ENCODE data around the gene HUWE1.

HUWE1 gene

DNA sequence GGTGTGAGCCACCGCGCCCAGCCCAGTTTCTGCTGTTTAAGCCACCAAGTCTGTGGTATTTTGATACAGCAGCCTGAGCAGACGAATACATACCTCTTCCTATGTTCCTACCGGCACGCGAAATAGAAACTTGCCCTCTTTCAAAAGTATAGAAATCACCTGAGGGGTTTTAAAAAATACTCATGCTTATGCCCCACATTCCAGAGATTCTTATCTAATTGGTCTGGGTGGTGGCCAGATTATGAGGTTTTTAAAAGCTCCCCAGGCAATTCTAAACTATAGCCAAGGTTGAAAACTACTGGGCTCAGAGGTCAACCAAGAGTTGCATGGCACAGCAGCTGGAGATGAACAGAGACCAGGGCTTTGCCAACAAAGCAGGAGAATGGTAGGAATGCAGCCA, 24.9 kb upstream of the HUWE1 start:
- TF ChIP-seq ZFX (IDR thresholded peaks at IDR 0.05): no peak
- TF ChIP-seq, protein P1, sequence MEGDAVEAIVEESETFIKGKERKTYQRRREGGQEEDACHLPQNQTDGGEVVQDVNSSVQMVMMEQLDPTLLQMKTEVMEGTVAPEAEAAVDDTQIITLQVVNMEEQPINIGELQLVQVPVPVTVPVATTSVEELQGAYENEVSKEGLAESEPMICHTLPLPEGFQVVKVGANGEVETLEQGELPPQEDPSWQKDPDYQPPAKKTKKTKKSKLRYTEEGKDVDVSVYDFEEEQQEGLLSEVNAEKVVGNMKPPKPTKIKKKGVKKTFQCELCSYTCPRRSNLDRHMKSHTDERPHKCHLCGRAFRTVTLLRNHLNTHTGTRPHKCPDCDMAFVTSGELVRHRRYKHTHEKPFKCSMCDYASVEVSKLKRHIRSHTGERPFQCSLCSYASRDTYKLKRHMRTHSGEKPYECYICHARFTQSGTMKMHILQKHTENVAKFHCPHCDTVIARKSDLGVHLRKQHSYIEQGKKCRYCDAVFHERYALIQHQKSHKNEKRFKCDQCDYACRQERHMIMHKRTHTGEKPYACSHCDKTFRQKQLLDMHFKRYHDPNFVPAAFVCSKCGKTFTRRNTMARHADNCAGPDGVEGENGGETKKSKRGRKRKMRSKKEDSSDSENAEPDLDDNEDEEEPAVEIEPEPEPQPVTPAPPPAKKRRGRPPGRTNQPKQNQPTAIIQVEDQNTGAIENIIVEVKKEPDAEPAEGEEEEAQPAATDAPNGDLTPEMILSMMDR (conservative IDR thresholded peaks at IDR 0.05): no peak
- H3K27ac ChIP-seq: no peak overlapping the region

DNA sequence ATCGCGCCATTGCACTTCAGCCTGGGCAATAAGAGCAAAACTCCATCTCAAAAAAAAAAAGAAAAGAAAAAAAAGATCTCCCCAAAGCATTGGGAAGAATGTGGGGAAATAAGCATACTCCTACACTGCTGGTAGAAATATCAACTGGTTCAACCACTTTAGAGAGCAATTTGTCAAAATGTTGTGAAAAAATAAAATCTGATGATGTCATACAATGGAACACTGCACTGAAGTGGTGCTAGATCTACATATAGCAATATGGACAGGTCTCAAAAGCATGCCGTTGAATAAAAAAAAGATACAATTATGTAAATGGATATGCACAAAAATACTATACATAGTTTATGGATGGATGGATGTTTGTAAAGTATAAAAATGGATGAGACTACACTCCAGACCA, 18.3 kb upstream of the HUWE1 start:
- H3K27ac ChIP-seq: no peak overlapping the region
- TF ChIP-seq, protein P1 (conservative IDR thresholded peaks at IDR 0.05): no peak
- TF ChIP-seq ZFX (IDR thresholded peaks at IDR 0.05): no peak

DNA sequence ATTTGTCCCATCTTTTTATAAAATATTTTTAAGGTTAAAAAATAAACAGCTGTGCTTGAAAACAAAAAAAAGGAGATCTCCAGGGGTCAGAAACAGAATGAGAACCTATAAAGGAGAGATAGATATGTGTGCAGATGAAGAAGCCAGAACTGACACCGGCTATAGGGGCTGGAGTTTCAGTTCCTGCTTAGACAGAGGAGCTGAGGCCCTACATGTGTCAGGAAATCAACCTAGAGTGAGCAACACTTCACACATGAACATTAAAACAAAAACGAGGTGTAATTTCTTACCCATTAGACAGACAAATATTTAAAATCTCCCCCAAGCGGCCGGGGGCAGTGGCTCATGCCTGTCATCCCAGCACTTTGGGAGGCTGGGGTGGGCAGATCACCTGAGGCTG, 17.8 kb upstream of the HUWE1 start:
- no peak overlapping the region for H3K27ac ChIP-seq
- TF ChIP-seq, protein P1 (conservative IDR thresholded peaks at IDR 0.05): no peak
- no peak for TF ChIP-seq ZFX (IDR thresholded peaks at IDR 0.05)

DNA sequence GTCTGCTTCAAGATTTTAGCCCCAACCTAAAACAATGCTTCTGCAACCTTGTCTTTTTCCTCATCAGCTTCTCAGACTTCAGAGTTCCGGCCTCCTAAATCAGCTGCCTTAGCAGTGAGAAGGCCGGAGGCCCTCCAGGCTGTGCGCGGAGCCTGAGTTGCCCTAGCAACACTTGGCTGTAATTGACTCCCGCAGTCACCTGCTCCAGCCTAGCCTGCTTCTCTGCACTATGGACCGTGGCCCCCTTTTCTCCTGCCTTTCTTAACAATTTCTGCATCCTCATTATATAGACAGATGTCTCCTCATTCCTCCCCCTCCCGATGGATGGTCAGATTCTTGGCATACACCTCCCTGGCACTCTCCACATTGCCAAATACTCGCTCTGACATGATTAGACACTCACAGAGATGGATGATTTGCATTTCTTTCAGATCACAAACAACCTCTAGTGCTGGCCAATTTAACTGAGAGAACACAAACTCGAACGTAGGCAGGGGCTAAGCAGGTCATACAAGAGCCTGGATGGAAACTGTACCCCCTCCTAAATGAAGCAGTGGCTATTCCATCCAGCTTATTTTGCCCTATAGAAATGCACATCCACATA, 9.5 kb upstream of the HUWE1 start:
- no peak for TF ChIP-seq ZFX (IDR thresholded peaks at IDR 0.05)
- TF ChIP-seq, protein P1 (conservative IDR thresholded peaks at IDR 0.05): no peak
- H3K27ac ChIP-seq: no peak overlapping the region

DNA sequence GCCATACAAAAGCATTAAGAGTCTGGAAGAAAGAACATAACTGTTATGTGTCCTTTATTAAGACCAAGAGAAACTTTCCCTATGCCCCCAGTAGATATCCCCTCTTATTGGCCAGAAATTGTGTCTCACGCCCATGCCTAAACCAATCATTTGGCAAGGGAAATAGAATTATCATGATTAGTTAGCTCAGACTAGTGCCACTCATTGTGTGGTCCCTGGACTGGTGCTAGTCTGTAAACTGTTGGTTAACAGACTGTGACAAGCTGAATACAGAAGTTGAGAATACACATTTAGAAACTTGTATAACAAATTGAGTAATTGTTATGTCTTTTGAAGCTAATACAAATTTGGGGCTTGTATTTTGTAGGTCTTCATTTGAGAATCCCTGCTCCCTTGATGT, 8.1 kb upstream of the HUWE1 start:
- H3K27ac ChIP-seq: no peak overlapping the region
- no peak for TF ChIP-seq ZFX (IDR thresholded peaks at IDR 0.05)
- TF ChIP-seq, protein P1 (conservative IDR thresholded peaks at IDR 0.05): no peak

DNA sequence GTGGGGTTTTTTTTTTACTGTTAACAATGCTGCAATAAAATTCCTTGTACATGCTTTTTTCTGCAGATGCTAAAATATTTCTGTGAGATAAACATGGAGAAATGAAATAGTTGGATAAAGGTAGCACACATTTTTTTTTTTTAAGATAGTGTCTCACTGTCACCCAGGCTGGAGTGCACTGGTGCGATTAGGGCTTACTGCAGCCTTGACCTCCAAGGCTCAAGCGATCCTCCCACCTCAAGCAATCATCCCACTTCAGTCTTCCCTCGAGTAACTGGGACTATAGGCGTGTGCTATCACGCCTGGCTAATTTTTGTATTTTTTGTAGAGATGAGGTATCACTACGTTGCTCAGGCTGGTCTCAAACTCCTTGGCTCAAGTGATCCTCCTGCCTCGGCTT, 1.8 kb upstream of the HUWE1 start:
- TF ChIP-seq ZFX (IDR thresholded peaks at IDR 0.05): no peak
- TF ChIP-seq, protein P1 (conservative IDR thresholded peaks at IDR 0.05): no peak

DNA sequence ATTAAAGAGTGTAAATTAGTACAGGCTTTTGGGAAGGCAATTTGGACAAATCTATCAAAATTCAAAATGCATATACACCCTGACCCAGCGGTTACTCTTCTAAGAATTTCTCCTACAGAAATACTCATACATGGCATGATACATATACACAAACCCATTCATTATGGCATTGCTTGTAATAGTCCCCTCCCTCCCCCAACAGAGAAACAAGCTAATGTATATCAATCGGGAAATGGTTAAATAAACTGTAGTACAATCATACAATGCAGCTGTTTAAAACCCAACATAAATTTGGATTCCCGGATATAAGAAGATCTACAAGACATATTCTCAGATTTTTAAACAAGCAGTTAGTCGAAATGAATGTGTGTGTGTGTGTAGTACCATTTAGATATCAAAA, 808 bp downstream of the HUWE1 start:
- peak overlapping the region; percentile 92 for H3K27ac ChIP-seq
- TF ChIP-seq ZFX (IDR thresholded peaks at IDR 0.05): no peak
- TF ChIP-seq, protein P1 (conservative IDR thresholded peaks at IDR 0.05): no peak

More for the DNA sequence above, 1.8 kb upstream of the HUWE1 start:
- H3K27ac ChIP-seq: no peak overlapping the region
